Activated naive CD4-positive, alpha-beta T cell treated with anti-CD3 and anti-CD28 coated beads, Interleukin-2, amount 50 U/mL, for 24 hours (primary cell): Measurements from ENCODE around the gene INPP5K.
A peak's percentile ranks its signal among the peaks of the same experiment; 100 is the strongest.
"Not testable (repeated sequence)": the region's sequence is repeated elsewhere in the genome, so short reads cannot be mapped to it uniquely, and the experiment has no call there.

Experiments
- H3K27ac Mint-ChIP-seq: one replicate; pipeline ENCODE4 v1.8.0; 2021; ENCODE audit warnings: mild to moderate bottlenecking, mixed read lengths
- H3K27me3 Mint-ChIP-seq: one replicate; pipeline ENCODE4 v1.8.0; 2021; ENCODE audit warnings: mixed read lengths
- H3K36me3 Mint-ChIP-seq: one replicate; pipeline ENCODE4 v1.8.0; 2021; ENCODE audit warnings: mixed read lengths
- H3K4me1 Mint-ChIP-seq: one replicate; pipeline ENCODE4 v1.8.0; 2021; ENCODE audit warnings: mixed read lengths
- H3K4me3 Mint-ChIP-seq: one replicate; pipeline ENCODE4 v1.8.0; 2021; ENCODE audit warnings: mild to moderate bottlenecking, mixed read lengths
- H3K9me3 Mint-ChIP-seq: one replicate; pipeline ENCODE4 v1.8.0; 2021; ENCODE audit warnings: mixed read lengths

Gene INPP5K

DNA sequence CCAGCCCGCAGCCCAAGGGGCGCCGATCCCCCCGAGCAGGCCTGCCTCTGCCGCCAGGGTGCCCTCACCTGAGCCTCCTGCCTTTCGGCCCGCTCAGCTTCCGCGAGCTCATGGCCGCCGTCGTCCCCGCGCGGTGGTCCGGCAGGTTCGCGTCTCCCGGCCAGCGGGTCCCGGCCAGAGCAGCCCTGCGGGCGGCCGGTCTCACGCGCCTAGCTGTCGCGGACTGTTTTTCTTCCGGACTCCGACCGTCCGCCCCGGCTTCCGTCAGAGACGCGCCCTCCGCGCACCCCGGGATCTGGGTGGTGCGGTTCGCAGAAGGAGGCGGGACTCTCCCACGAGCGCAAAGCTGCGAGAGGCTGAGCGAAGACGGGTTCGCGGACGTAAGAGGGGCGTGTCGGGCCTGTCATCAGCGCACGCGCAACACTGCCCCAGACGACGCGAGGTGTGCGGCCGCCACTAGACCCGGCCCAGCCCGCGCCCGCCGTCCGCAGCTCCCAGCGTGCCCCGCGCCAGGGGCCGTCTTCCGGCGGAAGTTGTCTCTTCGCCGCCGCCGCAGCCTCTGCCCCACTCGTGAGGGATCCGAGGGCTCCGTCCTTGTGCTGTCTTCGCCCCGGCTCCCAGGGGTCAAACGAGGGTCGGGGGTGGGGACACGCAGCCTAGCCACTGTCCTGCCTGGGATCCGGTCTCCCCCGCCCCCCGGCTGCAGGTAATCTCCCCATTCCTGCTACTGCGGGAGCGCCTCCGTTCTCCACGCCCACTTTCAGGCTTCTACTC lies at the start of gene INPP5K:
INPP5K (minus strand) TSS at position 225 of the 774 bp plus-strand sequence; CDS start at position 112, 113 bp downstream.
- no peaks in the 10 kb centered on the region for H3K9me3 Mint-ChIP-seq
- no peaks in the 10 kb centered on the region for H3K27me3 Mint-ChIP-seq
- H3K36me3 Mint-ChIP-seq = peaks cover 2% of the 10 kb centered on the region
- peak within 1 kb of the TSS; percentile 76 for H3K27ac Mint-ChIP-seq
- peaks cover 21% of the 10 kb centered on the region for H3K4me1 Mint-ChIP-seq
- peak within 1 kb of the TSS; percentile 90 for H3K4me3 Mint-ChIP-seq

DNA sequence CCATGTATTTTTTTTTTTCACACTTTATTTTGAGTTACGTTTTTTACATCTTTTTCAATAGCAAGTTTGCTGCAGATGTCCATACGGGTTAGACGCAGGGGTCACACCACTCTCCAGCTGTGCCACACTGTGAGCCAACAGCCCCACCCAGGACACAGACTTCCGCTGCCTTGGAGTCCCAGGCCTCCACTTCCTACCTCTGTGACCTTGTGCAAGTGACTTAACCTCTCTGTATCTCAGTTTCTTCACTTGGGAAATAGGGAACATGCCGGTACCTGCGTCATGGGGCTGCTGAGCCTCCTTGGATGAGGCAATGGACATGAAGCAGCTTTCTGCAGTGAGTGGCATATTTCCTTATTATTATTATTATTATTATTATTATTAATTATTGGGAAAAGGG lies 49.5 kb upstream of the INPP5K start:
- peaks cover 36% of the 10 kb centered on the region for H3K4me1 Mint-ChIP-seq

DNA sequence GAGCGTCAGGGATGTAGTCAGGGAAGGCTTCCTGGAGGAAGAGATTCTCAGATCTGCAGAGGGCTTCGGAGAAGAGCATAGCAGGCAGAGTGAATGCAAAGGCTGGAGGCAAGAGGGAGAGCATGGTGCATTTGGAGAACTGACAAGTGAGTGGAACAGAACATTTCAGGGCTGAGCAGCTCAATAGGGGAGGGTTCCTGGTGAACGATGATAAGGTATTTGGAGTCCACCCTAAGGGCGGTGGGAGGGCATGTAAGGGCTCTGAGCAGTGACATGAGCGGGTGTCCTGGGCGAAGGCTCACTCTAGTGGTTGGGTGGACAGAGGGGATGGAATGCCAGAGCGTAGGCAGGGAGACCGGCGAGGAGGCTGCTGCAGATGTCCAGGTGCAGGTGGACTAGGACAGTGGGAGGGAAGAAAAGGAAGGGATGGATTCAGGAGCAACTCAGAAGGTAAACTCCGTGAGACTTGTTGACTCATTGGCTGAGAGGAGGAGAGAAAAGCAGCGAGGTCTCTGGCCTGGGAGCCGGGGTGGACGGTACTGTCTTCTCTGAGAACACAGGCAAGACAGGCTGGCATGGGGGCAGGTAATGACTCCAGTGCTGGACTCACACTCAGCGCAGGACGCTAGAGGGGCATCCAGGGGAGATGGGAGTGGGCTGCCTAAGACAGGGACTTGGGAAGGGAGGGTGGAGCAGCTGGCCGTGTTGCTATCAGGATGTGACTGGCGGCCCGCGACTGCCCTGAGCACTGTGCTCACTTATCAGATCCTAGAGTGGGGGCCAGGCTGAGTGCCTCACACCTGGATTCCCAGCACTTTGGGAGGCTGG lies 47.6 kb upstream of the INPP5K start:
- H3K27me3 Mint-ChIP-seq = no peaks in the 10 kb centered on the region
- peak overlapping the region; percentile 37 for H3K27ac Mint-ChIP-seq
- peak overlapping the region; percentile 51 for H3K4me3 Mint-ChIP-seq
- H3K9me3 Mint-ChIP-seq = no peaks in the 10 kb centered on the region
- no peaks in the 10 kb centered on the region for H3K36me3 Mint-ChIP-seq
- H3K4me1 Mint-ChIP-seq = peaks cover 52% of the 10 kb centered on the region

More for the DNA sequence above, 49.5 kb upstream of the INPP5K start:
- Mint-ChIP-seq H3K27me3 (no peaks in the 10 kb centered on the region), H3K27ac (no peak overlapping the region), H3K36me3 (no peaks in the 10 kb centered on the region), H3K9me3 (no peaks in the 10 kb centered on the region), H3K4me3 (no peak overlapping the region)

DNA sequence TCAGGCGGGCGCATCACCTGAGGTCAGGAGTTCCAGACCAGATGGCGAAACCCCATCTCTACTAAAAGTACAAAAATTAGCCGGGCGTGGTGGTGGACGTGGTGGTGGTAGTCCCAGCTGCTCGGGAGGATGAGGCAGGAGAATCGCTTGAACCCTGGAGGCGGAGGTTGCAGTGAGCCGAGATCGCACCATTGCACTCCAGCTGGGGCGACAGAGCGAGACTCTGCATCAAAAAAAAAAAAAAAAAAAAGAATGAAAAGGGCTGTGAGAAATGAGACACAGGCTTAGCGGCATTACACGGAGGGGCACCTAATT lies 47.0 kb upstream of the INPP5K start:
- H3K27me3 Mint-ChIP-seq, H3K4me3 Mint-ChIP-seq, H3K36me3 Mint-ChIP-seq, H3K9me3 Mint-ChIP-seq: not testable (repeated sequence)
- Mint-ChIP-seq H3K27ac (peak overlapping the region; percentile 37), H3K4me1 (peaks cover 55% of the 10 kb centered on the region)

DNA sequence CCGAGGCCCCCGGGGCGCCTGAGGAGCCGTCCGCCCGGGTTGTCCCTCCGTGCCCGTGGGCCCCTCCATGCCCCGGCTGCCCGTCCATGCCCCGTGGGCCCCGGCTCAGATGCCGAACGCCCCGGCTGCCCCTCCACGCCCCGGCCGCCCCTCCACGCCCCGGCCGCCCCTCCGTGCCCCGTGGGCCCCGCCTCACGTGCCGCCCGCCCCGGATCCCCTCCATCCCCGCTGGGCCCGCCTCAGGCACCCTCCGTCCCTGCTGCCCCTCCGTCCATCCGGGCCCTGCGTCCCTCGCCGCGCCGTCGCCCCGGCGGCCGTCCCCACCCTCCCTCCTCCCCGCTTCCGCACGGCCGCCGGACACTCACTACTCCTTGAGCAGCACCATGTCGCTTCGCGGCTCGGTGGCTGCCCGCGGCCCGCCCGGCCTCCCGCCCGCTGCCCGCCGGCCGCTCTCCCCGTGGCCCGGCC lies 45.8 kb upstream of the INPP5K start:
- Mint-ChIP-seq H3K27ac (no peak overlapping the region), H3K9me3 (no peaks in the 10 kb centered on the region), H3K36me3 (no peaks in the 10 kb centered on the region), H3K4me3 (no peak overlapping the region), H3K4me1 (peaks cover 45% of the 10 kb centered on the region), H3K27me3 (no peaks in the 10 kb centered on the region)

DNA sequence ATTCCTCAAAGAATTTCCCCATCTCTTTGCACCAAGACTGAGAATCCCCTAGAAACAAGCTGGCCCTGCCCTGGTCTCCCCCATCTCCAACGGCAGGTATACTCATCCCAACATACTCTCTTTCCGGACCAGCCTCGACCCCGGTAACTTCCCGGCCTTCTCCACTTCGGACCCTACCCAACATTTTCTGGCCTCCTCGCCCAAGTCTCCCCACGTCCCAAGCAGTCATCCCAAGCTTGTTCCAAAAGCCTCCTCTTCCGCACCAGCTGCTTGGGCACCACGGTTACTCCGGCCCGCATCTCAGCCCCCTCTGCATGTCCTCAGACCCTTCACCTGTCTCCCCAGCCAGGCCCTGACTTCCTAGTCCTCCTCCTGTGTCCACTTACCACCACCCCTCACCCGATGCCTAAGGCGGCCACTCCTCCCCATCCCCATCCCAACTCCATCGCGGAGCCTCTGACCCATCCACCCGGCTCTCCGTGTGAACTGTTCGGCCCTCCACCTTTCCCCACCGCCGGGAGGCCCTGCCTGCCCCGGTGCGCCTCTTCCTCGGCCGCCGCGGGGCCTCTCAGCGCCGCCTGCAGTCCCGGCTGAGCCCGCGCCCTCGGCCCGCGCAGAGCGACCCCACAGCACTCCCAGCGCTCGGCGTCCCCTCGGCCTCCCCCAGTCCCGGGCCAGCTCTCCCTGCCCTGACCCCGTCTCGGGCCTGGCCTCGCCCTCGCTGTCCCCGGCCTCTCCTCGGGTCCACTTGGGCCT lies 45.2 kb upstream of the INPP5K start:
- peaks cover 42% of the 10 kb centered on the region for H3K4me1 Mint-ChIP-seq
- H3K36me3 Mint-ChIP-seq = no peaks in the 10 kb centered on the region
- H3K27me3 Mint-ChIP-seq = no peaks in the 10 kb centered on the region
- H3K4me3 Mint-ChIP-seq = peak overlapping the region; percentile 89
- H3K27ac Mint-ChIP-seq = peak overlapping the region; percentile 65
- no peaks in the 10 kb centered on the region for H3K9me3 Mint-ChIP-seq

DNA sequence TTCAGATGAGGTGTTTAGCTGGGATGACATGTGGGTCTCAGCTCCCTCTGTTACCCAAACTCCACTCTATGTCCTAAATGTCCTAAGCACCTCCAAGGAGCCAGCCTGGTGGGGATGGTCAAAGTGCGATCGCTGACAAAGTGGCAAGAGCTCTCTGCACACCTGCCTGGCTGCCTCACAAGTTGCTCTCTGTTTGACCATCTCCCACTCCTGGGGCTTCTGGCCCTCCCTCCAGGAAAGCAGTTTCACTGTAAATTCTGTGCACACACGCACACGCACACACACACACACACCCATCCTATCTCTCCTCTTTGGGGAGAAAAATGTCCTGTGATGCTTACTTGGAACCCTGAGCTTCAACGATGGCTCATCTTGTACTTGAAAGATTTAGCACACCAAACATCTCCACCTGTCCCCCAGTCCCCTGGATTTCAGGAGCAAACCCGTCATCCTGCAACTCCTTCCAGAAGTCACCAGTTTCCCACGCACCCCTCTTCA lies 44.5 kb upstream of the INPP5K start:
- H3K27ac Mint-ChIP-seq = peak overlapping the region; percentile 23
- H3K4me3 Mint-ChIP-seq = peak overlapping the region; percentile 89
- H3K9me3 Mint-ChIP-seq = no peaks in the 10 kb centered on the region

DNA sequence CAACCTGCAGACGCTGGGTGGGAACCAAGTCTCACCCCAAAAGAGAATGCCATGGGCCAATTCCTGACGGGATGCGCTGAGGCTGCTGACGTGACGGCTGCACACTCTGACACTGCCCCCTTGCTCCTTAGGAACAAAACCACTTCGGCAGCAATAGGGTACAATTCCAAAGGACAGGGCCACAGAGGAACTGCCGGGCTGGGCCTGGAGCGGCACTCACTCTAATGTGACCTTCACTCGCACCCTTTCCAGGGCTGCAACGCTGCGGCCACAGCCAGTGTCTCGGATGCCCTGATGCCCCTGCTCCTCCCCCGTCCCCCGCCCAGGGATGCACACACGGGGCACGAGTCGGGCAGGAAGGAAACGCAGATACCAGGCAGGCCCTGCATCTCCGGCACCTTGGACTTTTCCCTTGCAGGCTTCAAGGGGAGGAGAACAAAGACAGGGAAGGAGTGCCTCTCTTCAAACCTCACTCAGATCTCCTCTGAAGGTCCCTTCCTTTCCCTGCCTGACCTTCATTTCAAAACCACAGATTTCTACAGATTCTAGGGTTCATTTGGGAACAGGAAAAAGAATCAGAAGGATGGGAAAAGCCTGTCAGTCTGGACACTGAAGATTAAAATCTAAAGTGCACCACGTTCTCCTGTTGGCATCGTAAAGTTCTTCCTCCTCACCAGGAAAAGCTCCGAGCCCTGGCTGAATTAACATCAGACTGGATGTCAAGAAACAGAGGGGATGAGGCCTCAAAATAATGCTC lies 43.9 kb upstream of the INPP5K start:
- H3K27ac Mint-ChIP-seq = no peak overlapping the region
- H3K4me3 Mint-ChIP-seq = peak overlapping the region; percentile 89
- no peaks in the 10 kb centered on the region for H3K9me3 Mint-ChIP-seq
- H3K36me3 Mint-ChIP-seq = no peaks in the 10 kb centered on the region
- no peaks in the 10 kb centered on the region for H3K27me3 Mint-ChIP-seq
- peaks cover 44% of the 10 kb centered on the region for H3K4me1 Mint-ChIP-seq

More for the DNA sequence above, 44.5 kb upstream of the INPP5K start:
- H3K27me3 Mint-ChIP-seq = no peaks in the 10 kb centered on the region
- H3K36me3 Mint-ChIP-seq = no peaks in the 10 kb centered on the region
- H3K4me1 Mint-ChIP-seq = peaks cover 45% of the 10 kb centered on the region

DNA sequence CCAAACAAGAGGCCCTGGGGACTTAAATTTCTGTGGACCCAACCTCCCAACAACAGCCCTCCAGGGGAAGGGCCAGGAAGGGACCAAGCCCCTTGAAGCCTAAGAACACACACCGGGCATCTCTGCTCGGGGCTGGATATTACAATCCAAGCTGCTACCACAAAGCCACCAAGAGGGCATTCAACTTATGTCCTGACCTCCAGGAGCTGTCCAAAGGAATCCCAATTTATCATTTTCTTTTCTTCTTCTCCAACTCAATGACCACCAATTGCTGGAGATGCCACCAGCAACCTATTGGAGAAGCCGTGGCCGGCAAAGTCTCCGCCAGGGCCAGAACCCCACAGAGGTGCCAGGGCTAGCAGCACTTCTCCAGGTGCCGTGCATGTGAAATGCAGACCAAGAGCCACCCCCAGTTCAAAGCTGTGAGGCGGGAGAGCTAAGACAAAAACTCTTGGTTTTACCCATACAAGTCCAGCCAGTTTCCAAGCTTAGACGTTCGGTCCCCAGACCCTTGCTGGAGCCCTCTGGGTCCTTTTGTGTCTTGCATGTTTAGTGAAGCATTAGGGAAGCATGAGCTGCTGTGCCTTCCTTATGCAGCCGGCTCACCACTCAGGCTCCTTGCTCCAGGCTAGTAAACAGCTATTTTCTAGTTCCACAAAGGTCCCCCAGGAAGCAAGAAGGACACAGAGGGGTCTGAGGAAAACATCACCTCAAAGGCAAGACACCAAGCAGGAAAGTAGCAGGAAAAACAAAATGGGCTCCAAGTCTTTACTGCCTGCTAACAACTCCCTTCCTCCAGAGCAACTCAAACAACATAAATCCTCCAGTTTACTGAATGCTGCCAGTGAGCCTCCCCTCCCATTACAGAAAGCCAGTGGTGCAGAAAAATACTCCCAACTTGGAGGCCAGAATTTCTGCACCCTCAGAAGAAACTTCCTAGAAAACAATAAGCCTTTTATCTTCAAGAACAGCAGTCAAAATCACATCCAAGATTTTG lies 42.9 kb upstream of the INPP5K start:
- Mint-ChIP-seq H3K4me3 (peak overlapping the region; percentile 11), H3K4me1 (peaks cover 44% of the 10 kb centered on the region), H3K9me3 (no peaks in the 10 kb centered on the region), H3K36me3 (no peaks in the 10 kb centered on the region), H3K27ac (no peak overlapping the region), H3K27me3 (no peaks in the 10 kb centered on the region)

DNA sequence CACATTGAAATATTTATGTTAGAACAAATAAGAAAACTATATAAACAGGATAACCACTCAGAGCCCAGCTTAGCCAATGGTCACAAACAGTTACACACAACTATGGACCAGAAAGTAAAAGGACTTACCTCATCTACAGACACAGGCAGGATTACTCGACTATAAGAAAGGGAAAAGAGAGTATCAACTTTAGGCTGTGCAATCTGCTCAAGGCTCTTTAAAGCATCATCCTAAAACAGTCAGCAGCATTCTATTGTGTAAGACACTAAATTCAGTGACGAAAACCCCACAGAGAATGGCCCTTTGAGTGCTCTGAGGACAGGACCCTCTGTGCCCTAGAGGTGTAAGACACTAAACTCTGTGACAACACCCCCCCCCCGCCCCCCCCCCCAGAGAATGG lies 42.0 kb upstream of the INPP5K start:
- Mint-ChIP-seq H3K4me1 (peaks cover 37% of the 10 kb centered on the region), H3K27ac (no peak overlapping the region)

DNA sequence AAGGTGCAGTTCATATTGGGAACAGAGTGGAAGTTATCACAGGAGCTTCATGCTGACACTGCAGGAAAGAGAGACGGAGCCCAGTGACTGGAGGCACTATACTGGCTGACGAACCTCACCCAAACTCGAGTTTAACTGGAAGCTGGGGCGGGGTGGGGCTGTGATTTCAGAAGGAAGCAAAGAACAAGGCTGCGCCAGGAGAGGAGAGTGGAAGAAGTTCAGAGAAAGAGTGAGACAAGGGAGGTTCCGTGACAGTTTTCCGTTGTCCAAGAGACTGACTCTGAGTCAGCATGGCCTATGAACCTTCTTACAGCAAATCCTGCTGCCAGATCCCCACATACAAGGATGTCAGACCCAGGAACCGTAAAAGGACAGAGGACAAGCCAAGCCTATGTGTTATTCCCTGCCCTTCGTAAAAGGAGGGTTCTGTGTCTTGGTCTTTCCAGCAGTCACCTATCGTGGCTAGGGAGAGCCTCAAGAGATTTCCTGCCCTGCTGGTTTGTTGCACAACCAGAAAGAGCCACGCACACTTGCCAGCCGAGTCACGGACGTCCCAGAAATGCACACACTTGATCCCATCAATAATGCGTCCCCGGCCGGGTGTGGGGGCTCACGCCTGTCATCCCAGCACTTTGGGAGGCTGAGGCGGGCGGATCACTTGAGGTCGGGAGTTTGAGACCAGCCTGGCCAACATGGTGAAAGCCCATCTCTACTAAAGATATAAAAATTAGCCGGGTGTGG lies 41.1 kb upstream of the INPP5K start:
- Mint-ChIP-seq H3K36me3 (peaks cover 2% of the 10 kb centered on the region), H3K27me3 (no peaks in the 10 kb centered on the region), H3K4me3 (no peak overlapping the region), H3K27ac (no peak overlapping the region), H3K4me1 (peaks cover 37% of the 10 kb centered on the region), H3K9me3 (no peaks in the 10 kb centered on the region)

More for the DNA sequence above, 42.0 kb upstream of the INPP5K start:
- Mint-ChIP-seq H3K36me3 (peaks cover 2% of the 10 kb centered on the region), H3K4me3 (no peak overlapping the region), H3K9me3 (no peaks in the 10 kb centered on the region), H3K27me3 (no peaks in the 10 kb centered on the region)

DNA sequence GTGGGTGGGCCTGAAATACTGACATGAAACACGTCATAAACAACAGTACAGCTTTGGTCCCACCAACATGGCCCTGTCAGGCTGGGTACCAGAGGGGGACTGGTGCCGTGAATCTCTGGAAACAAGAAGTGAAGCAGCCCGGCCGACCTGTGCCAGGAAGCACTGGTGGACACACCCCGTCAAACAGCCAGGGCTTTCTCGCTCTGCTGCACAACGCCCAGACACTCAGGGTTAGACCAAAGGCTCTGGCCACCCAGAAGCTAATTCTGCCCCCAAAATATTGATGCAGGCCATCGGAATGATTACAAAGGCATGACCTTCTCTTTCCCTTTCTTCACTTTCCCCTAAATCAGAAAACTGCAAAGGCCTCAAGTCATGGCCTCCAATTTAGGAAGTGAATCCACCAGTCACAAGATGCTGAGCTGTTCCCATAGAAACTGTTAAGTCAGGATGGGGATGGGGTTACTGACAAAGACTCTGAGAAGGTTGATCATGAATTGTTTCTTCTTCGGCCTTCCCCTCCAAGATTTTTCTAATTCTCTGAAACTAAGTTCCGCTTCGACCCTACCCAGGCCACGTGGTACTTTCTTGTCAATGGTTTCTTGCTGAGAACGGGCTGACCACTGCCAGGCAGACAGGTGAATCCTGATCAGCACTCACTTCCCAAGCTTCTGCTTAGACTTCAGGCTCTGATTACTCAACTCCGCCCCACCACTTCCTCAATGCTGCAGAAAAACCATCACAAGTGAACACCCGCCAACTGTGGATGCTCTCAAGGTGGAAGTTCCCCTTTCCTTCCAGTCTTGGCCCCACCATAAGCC lies 39.4 kb upstream of the INPP5K start:
- Mint-ChIP-seq H3K27me3 (no peaks in the 10 kb centered on the region), H3K4me3 (no peak overlapping the region), H3K36me3 (peaks cover 5% of the 10 kb centered on the region), H3K4me1 (peaks cover 28% of the 10 kb centered on the region), H3K27ac (no peak overlapping the region), H3K9me3 (no peaks in the 10 kb centered on the region)
